NCI-H1436 (cell line): ENCODE results near the gene GPR15LG.

Source experiments
- DNase-seq: peaks from one replicate; lab custom pipeline; 2025; lab: John Stamatoyannopoulos, UW

Gene GPR15LG

GRCh38 chr10:84193846-84194423 is 20.3 kb downstream of the GPR15LG start:
- no peak for DNase-seq

- DNase-seq: peak; percentile 18
These were observed 20.9 kb downstream of the GPR15LG start, which contains the start of gene CDHR1 for GRCh38 chr10:84194424-84195043. TSS of gene CDHR1 (plus strand) at chr10:84194537. CDS start at chr10:84194761, 224 bp downstream.

- DNase-seq: no peak
These were observed 21.6 kb downstream of the GPR15LG start for GRCh38 chr10:84195044-84195830.

- no peak for DNase-seq
These were observed 22.5 kb downstream of the GPR15LG start for GRCh38 chr10:84196083-84196482.

GRCh38 chr10:84196941-84197340 is 23.3 kb downstream of the GPR15LG start:
- DNase-seq: no peak

GRCh38 chr10:84197643-84198042 is 24.0 kb downstream of the GPR15LG start:
- no peak for DNase-seq

GRCh38 chr10:84198206-84198915 is 24.8 kb downstream of the GPR15LG start:
- DNase-seq: no peak

- DNase-seq: no peak
These were observed 27.1 kb downstream of the GPR15LG start for GRCh38 chr10:84200537-84201243.

- no peak for DNase-seq
These were observed 27.6 kb downstream of the GPR15LG start for GRCh38 chr10:84201244-84201606.

GRCh38 chr10:84201682-84202081 is 28.1 kb downstream of the GPR15LG start:
- DNase-seq: no peak

- no peak for DNase-seq
These were observed 28.7 kb downstream of the GPR15LG start for GRCh38 chr10:84202349-84202748.

GRCh38 chr10:84204122-84204521 is 30.5 kb downstream of the GPR15LG start:
- DNase-seq: no peak

- no peak for DNase-seq
These were observed 31.0 kb downstream of the GPR15LG start for GRCh38 chr10:84204610-84205009.

GRCh38 chr10:84205049-84205852 is 31.6 kb downstream of the GPR15LG start:
- peak; percentile 18 for DNase-seq

- DNase-seq: no peak
These were observed 32.4 kb downstream of the GPR15LG start for GRCh38 chr10:84205853-84206525.

GRCh38 chr10:84208023-84208422 is 34.4 kb downstream of the GPR15LG start:
- DNase-seq: no peak

- DNase-seq: no peak
These were observed 38.0 kb downstream of the GPR15LG start for GRCh38 chr10:84211566-84211965.

GRCh38 chr10:84212014-84212413 is 38.4 kb downstream of the GPR15LG start:
- no peak for DNase-seq

- DNase-seq: no peak
These were observed 39.5 kb downstream of the GPR15LG start for GRCh38 chr10:84213076-84213475.

GRCh38 chr10:84214046-84214572 is 40.5 kb downstream of the GPR15LG start:
- no peak for DNase-seq
